Measurements from ENCODE around the gene HSPA1A.

The HSPA1A gene

GRCh38 chr6:31827286-31828079 lies 12.1 kb downstream of the HSPA1A start, which contains the start of gene HSPA1B (continued):
- TF ChIP-seq ZNF555 (tag by site-specific recombination; conservative IDR thresholded peaks at IDR 0.05): no peak
- no peak for TF ChIP-seq ZNF174 (tag by site-specific recombination; IDR thresholded peaks at IDR 0.05)
- peak; percentile 61 for TF ChIP-seq ZBTB26 (tag by site-specific recombination; optimal IDR thresholded peaks at IDR 0.05)
- peak; percentile 66 for TF ChIP-seq ZFHX2 (tag by site-specific recombination; conservative IDR thresholded peaks at IDR 0.05)
- TF ChIP-seq GLIS2 (tag by site-specific recombination; IDR thresholded peaks at IDR 0.05): peak; percentile 96
- TF ChIP-seq GFI1B (tag by site-specific recombination; IDR thresholded peaks at IDR 0.05): no peak
- no peak; the same call in 1 of the 2 replicates for TF ChIP-seq ZNF76 (tag by site-specific recombination; IDR thresholded peaks at IDR 0.05; ENCODE audit: borderline replicate concordance, low read depth)
- no peak for TF ChIP-seq ZNF792 (tag by site-specific recombination; IDR thresholded peaks at IDR 0.05)
- TF ChIP-seq GLI2 (tag by site-specific recombination; IDR thresholded peaks at IDR 0.05; ENCODE audit: borderline replicate concordance, low read depth): no peak
- no peak for TF ChIP-seq ZNF157 (tag by site-specific recombination; IDR thresholded peaks at IDR 0.05)
- no peak; the same call in 1 of the 2 replicates for TF ChIP-seq EGR2 (tag by site-specific recombination; IDR thresholded peaks at IDR 0.05; ENCODE audit: low read depth)
- TF ChIP-seq ZNF354C (tag by site-specific recombination; IDR thresholded peaks at IDR 0.05; ENCODE audit: borderline replicate concordance, low read depth): no peak
- no peak for TF ChIP-seq KLF16 (tag by site-specific recombination; IDR thresholded peaks at IDR 0.05)
- TF ChIP-seq BCL6B (tag by site-specific recombination; IDR thresholded peaks at IDR 0.05): no peak
- no peak for TF ChIP-seq ZNF335 (tag by site-specific recombination; conservative IDR thresholded peaks at IDR 0.05)
- TF ChIP-seq SALL2 (tag by site-specific recombination; IDR thresholded peaks at IDR 0.05; ENCODE audit: borderline replicate concordance): no peak
- TF ChIP-seq ZXDB (tag by site-specific recombination; IDR thresholded peaks at IDR 0.05): peak; percentile 56
- TF ChIP-seq ZNF580 (tag by site-specific recombination; IDR thresholded peaks at IDR 0.05): no peak
- TF ChIP-seq ZNF843 (tag by site-specific recombination; IDR thresholded peaks at IDR 0.05): peak; percentile 56; the same call in 1 of the 2 replicates
- TF ChIP-seq BCL11B (tag by site-specific recombination; IDR thresholded peaks at IDR 0.05; ENCODE audit: low read depth): peak; percentile 88; the same call in 1 of the 2 replicates
- TF ChIP-seq ZBTB7A (tag by site-specific recombination; IDR thresholded peaks at IDR 0.05; ENCODE audit: low read depth): peak; percentile 70; the same call in 1 of the 2 replicates
- no peak for TF ChIP-seq ELK4 (IDR thresholded peaks at IDR 0.05; ENCODE audit: borderline replicate concordance, low read depth, low read length)
- no peak for TF ChIP-seq ZNF248 (tag by site-specific recombination; IDR thresholded peaks at IDR 0.05)
- TF ChIP-seq ZNF544 (tag by site-specific recombination; IDR thresholded peaks at IDR 0.05): no peak
- peak; percentile 27; the same call in 1 of the 2 replicates for TF ChIP-seq ZNF423 (tag by site-specific recombination; IDR thresholded peaks at IDR 0.05)
- no peak for TF ChIP-seq ZNF292 (tag by site-specific recombination; IDR thresholded peaks at IDR 0.05; ENCODE audit: borderline replicate concordance, low read depth)
- TF ChIP-seq ZNF48 (tag by site-specific recombination; IDR thresholded peaks at IDR 0.05): no peak
- TF ChIP-seq ZNF112 (tag by site-specific recombination; IDR thresholded peaks at IDR 0.05): no peak
- TF ChIP-seq ZNF341 (tag by site-specific recombination; IDR thresholded peaks at IDR 0.05; ENCODE audit: low read depth): peak; percentile 86
- no peak for TF ChIP-seq ZNF146 (tag by site-specific recombination; IDR thresholded peaks at IDR 0.05)
- TF ChIP-seq ZNF658 (tag by site-specific recombination; IDR thresholded peaks at IDR 0.05): no peak
- TF ChIP-seq ZNF621 (tag by site-specific recombination; IDR thresholded peaks at IDR 0.05): no peak
- no peak for TF ChIP-seq ZNF645 (tag by site-specific recombination; IDR thresholded peaks at IDR 0.05)
- TF ChIP-seq ZNF362 (tag by site-specific recombination; IDR thresholded peaks at IDR 0.05): no peak

Data from HEK293 (cell line).